Mesendoderm (in vitro differentiated cells): ENCODE measurements around the gene AQP2.

ENCODE experiments used
- DNase-seq: peaks from one replicate; pipeline ENCODE4 v3.0.0; 2013
- H2AK5ac ChIP-seq: 2 replicates; pipeline ENCODE4 v1.6.1; 2013; ENCODE audit warnings: low read length, inconsistent platforms
- H2BK120ac ChIP-seq: 2 replicates; pipeline ENCODE4 v1.6.1; 2013; ENCODE audit warnings: low read depth, mild to moderate bottlenecking, low read length, moderate library complexity, mixed read lengths
- H2BK15ac ChIP-seq: replicated peaks from 2 replicates; pipeline ENCODE4 v1.6.1; 2013; ENCODE audit warnings: low read depth, mild to moderate bottlenecking, moderate library complexity
- H2BK5ac ChIP-seq: 2 replicates; pipeline ENCODE4 v1.6.1; 2013; ENCODE audit warnings: low read length, inconsistent platforms
- H3K18ac ChIP-seq: 2 replicates; pipeline ENCODE4 v1.6.1; 2013; ENCODE audit warnings: mild to moderate bottlenecking, low read length, mixed read lengths
- H3K23ac ChIP-seq: one replicate; pipeline ENCODE4 v1.6.1; 2013; ENCODE audit warnings: low read length
- H3K27ac ChIP-seq: 2 replicates; pipeline ENCODE4 v1.5.1; 2013; ENCODE audit warnings: low read depth, mild to moderate bottlenecking, inconsistent platforms, low read length, moderate library complexity
- H3K27me3 ChIP-seq: 2 replicates; pipeline ENCODE4 v1.6.1; 2013; ENCODE audit warnings: low read length, control low read depth, mild to moderate bottlenecking, inconsistent platforms; ENCODE audit not compliant: insufficient read depth, poor library complexity
- H3K36me3 ChIP-seq: 2 replicates; pipeline ENCODE4 v1.6.1; 2013; ENCODE audit warnings: low read length, inconsistent platforms; ENCODE audit not compliant: control insufficient read depth, insufficient read depth
- H3K4ac ChIP-seq: one replicate; pipeline ENCODE4 v1.6.1; 2013; ENCODE audit warnings: low read depth, mild to moderate bottlenecking, low read length, moderate library complexity
- H3K4me1 ChIP-seq: 2 replicates; pipeline ENCODE4 v1.6.1; 2013; ENCODE audit warnings: low read depth, low read length, inconsistent platforms; ENCODE audit not compliant: control insufficient read depth
- H3K4me2 ChIP-seq: 2 replicates; pipeline ENCODE4 v1.6.1; 2013; ENCODE audit warnings: low read length
- H3K4me3 ChIP-seq: 2 replicates; pipeline ENCODE4 v1.5.1; 2013; ENCODE audit warnings: mild to moderate bottlenecking, low read length
- H3K56ac ChIP-seq: one replicate; pipeline ENCODE4 v1.6.1; 2013; ENCODE audit warnings: low read length
- H3K79me1 ChIP-seq: 2 replicates; pipeline ENCODE4 v1.6.1; 2013; ENCODE audit warnings: low read length, inconsistent platforms
- H3K79me2 ChIP-seq: 2 replicates; pipeline ENCODE4 v1.6.1; 2013; ENCODE audit warnings: mild to moderate bottlenecking, low read length; ENCODE audit not compliant: control insufficient read depth, insufficient read depth
- H3K9ac ChIP-seq: 2 replicates; pipeline ENCODE4 v1.6.1; 2013; ENCODE audit warnings: low read length, inconsistent platforms
- H4K5ac ChIP-seq: one replicate; pipeline ENCODE4 v1.6.1; 2013; ENCODE audit warnings: low read length
- H4K8ac ChIP-seq: one replicate; pipeline ENCODE4 v1.6.1; 2013; ENCODE audit warnings: low read depth, mild to moderate bottlenecking, control low read depth, low read length, moderate library complexity
- WGBS: extraction: QIAGEN DNeasy Blood & Tissue Kit; methylation state at CpG from one replicate; pipeline ENCODE4 v1.1.7; 2013; ENCODE audit warnings: low lambda C conversion rate, missing lambda C conversion rate; ENCODE audit not compliant: insufficient coverage; ENCODE audit errors: extremely low coverage; 5-methylcytosine and 5-hydroxymethylcytosine counted together

AQP2 gene

DNA sequence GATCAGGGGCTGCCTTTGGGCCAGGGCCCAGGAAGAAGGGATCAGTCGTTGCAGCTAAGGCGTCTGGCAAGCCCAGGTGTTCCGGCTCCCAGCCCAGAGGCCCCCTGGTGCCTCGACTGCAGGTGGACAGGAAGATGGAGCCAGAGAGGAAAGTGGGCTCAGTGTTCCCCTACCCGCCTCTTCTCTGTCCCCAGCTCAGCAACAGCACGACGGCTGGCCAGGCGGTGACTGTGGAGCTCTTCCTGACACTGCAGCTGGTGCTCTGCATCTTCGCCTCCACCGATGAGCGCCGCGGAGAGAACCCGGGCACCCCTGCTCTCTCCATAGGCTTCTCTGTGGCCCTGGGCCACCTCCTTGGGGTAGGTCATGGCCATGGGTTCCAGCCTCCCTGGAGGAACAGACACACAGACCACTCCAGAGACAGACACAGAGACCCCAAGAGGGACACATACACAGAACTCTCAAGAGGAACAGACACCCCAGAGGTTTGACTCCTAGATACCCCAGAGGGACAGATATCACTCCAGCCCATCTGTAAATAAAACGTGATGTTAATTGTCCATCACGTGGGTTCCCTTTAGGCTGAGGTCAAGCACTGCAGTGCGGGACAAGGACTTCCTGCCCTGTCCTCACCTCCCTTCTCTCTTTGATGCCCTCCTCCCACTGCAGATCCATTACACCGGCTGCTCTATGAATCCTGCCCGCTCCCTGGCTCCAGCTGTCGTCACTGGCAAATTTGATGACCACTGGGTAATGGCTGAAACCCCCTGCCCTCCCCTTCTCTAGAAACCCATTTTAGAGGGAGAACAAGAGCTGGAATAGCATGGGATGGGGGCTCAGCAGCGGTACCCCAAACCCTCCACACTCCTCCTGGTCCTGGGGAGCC is 3.7 kb downstream of the AQP2 start:
- no peak overlapping the region for H3K23ac ChIP-seq
- no peak overlapping the region for H3K9ac ChIP-seq
- no peak overlapping the region for H2BK15ac ChIP-seq
- H2BK120ac ChIP-seq = no peak overlapping the region
- WGBS = no CpG with 5 or more reads among the region's 21 CpGs
- H3K27ac ChIP-seq = no peak overlapping the region
- H3K79me2 ChIP-seq = no peaks in the 10 kb centered on the region
- H3K56ac ChIP-seq = no peak overlapping the region
- H4K8ac ChIP-seq = no peak overlapping the region
- H3K27me3 ChIP-seq = peaks cover 7% of the 10 kb centered on the region
- no peak overlapping the region for H2AK5ac ChIP-seq
- H3K4ac ChIP-seq = no peak overlapping the region
- H3K4me1 ChIP-seq = peaks cover 5% of the 10 kb centered on the region
- no peaks in the 10 kb centered on the region for H3K36me3 ChIP-seq
- DNase-seq = no peak
- no peak overlapping the region for H3K18ac ChIP-seq
- no peak overlapping the region for H2BK5ac ChIP-seq
- H3K4me3 ChIP-seq = no peak overlapping the region
- H3K4me2 ChIP-seq = no peak overlapping the region
- no peak overlapping the region for H4K5ac ChIP-seq
- no peaks in the 10 kb centered on the region for H3K79me1 ChIP-seq

DNA sequence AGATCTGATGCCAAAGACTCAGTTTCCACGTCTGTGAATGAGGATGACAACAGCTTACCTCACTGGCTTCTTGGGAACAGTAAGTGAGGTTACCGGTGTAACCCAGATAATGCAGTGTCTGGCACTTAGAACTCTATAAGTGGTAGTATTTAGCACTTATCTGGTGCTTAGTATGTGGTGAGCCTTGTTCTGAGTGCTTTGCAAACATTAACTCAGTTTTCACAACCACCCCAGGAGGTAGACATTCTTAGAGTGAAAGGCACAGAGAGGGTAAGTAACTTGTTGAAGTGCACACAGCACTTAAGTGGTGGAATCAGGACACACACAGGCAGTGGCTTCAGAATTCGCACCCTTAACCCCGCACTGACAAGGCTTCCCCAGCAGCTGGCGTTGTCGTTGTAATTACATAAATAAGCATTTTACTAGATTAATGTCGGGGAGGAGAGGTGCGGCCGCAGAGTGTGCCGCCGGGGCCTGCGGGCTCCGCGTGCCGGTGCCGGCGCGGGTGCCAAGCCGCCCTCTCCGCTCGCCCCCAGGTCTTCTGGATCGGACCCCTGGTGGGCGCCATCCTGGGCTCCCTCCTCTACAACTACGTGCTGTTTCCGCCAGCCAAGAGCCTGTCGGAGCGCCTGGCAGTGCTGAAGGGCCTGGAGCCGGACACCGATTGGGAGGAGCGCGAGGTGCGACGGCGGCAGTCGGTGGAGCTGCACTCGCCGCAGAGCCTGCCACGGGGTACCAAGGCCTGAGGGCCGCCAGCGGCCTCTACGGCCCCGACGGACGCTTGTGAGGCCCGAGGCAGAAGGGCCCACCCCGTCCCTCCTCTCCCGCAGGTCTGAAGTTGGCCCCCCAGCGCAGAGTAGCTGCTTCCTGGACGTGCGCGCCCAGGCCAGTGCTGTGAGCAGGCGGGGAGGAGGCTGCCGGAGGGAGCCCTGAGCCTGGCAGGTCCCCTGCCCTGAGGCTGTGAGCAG is 4.6 kb downstream of the AQP2 start:
- Histone ChIP-seq H4K8ac (no peak overlapping the region), H3K18ac (no peak overlapping the region), H2BK120ac (no peak overlapping the region), H3K36me3 (no peaks in the 10 kb centered on the region), H3K4me3 (no peak overlapping the region), H3K23ac (peak overlapping the region; percentile 45), H3K4ac (no peak overlapping the region), H3K79me1 (no peaks in the 10 kb centered on the region), H3K4me2 (peak overlapping the region; percentile 18), H4K5ac (no peak overlapping the region), H3K27me3 (peaks cover 14% of the 10 kb centered on the region), H2BK5ac (no peak overlapping the region), H3K79me2 (no peaks in the 10 kb centered on the region), H2BK15ac (no peak overlapping the region), H3K4me1 (peaks cover 5% of the 10 kb centered on the region), H3K27ac (no peak overlapping the region), H3K9ac (no peak overlapping the region), H2AK5ac (no peak overlapping the region), H3K56ac (peak overlapping the region; percentile 17)
- peak; percentile 65 for DNase-seq
- no CpG with 5 or more reads among the region's 53 CpGs for WGBS

DNA sequence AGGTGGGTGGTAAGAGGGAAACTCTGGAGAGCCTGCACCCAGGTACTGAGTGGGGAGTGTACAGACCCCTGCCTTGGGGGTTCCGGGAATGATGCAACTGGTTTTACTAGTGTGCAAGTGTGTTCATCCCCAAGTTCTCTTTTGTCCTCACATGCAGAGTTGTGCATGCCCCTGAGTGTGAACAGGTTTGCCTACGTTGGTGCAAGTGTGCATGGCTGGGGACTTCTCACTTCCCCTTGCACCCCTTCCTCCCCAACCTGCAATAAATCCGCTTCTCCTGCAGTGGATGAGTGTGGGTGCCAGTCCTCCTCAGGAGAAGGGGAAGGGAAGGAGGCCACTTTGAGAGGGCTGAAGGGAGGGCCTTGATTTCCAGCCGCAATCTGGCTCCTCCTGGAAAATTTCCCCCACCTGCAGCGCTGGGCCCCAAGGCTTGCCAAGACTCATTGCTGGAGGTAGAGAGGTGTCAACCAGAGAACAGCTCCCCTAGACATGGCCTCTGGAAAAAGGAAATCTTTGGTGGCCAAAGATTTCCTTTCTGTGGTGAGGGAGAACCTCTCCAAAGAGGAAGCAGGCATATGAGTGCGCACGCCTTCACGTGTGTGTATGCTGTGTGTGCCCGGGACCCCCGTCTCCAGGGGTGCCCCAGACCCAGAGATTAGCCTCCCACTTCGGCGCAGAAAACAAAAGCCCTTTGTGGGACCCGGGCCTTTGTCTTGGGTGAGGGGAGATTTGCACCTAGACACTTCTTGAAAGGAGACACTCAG is 5.5 kb downstream of the AQP2 start:
- WGBS = no CpG with 5 or more reads among the region's 13 CpGs
- Histone ChIP-seq H3K18ac (no peak overlapping the region), H3K36me3 (no peaks in the 10 kb centered on the region), H3K27me3 (peaks cover 24% of the 10 kb centered on the region), H3K4me1 (peaks cover 5% of the 10 kb centered on the region), H2BK15ac (no peak overlapping the region), H3K4ac (no peak overlapping the region), H3K23ac (no peak overlapping the region), H3K27ac (no peak overlapping the region), H2BK120ac (no peak overlapping the region), H4K5ac (no peak overlapping the region), H4K8ac (no peak overlapping the region), H3K79me2 (no peaks in the 10 kb centered on the region), H3K9ac (no peak overlapping the region), H2AK5ac (no peak overlapping the region), H3K56ac (no peak overlapping the region), H2BK5ac (no peak overlapping the region), H3K4me2 (no peak overlapping the region), H3K79me1 (no peaks in the 10 kb centered on the region), H3K4me3 (no peak overlapping the region)
- no peak for DNase-seq

DNA sequence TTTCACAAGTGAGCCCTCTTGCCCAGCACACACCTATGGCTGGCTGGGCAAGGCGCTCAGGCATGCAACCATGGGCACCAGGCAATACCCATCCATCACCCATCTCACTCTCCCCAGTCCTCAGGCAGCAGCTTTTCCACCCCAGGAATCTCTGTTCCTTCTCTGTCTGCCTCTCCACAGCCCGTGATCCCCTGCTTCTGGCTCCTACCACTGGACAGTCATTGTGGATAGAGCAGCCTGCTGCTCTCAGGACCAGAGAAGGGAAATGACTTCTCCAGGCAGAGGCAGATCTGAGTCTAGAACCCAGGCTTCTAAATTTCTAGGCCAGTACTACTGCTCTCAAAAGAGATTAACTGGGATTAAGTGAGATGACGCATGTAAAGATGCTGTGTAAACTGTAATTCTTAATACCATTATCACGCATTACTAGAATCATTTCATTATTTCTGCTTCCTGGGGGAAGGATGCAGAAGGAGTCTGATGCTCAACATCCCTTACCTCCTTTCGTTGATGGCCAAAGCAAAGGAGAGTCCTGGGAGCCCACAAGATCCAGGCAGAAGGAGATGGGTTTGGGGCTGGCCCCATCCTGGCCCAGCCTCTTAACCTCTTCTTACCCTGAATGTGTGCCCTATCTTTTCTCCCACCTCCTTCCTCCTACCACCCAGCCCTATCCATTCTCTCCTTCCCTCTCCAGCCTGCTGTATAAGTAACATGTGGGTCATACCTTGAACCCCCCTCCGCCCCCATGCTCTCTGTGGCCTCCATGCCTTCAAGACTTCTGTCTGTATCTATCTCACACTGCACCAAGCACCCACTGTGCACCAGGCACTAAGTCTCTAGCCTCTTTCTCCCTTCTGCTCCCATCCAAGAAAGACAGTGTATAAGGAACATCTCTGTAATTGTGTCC is 6.4 kb downstream of the AQP2 start:
- no peak overlapping the region for H3K27ac ChIP-seq
- no peak overlapping the region for H3K4me2 ChIP-seq
- no peak overlapping the region for H2BK15ac ChIP-seq
- H3K9ac ChIP-seq = no peak overlapping the region
- H2AK5ac ChIP-seq = no peak overlapping the region
- no peak for DNase-seq
- no peak overlapping the region for H3K18ac ChIP-seq
- no peak overlapping the region for H4K8ac ChIP-seq
- no peak overlapping the region for H4K5ac ChIP-seq
- H3K79me1 ChIP-seq = no peaks in the 10 kb centered on the region
- no peak overlapping the region for H3K4me3 ChIP-seq
- H3K4ac ChIP-seq = no peak overlapping the region
- H3K4me1 ChIP-seq = peaks cover 5% of the 10 kb centered on the region
- no peak overlapping the region for H3K23ac ChIP-seq
- H3K36me3 ChIP-seq = no peaks in the 10 kb centered on the region
- H2BK120ac ChIP-seq = no peak overlapping the region
- no peaks in the 10 kb centered on the region for H3K79me2 ChIP-seq
- H2BK5ac ChIP-seq = no peak overlapping the region
- no peak overlapping the region for H3K56ac ChIP-seq
- H3K27me3 ChIP-seq = peaks cover 28% of the 10 kb centered on the region
- WGBS = no CpG with 5 or more reads among the region's 6 CpGs

DNA sequence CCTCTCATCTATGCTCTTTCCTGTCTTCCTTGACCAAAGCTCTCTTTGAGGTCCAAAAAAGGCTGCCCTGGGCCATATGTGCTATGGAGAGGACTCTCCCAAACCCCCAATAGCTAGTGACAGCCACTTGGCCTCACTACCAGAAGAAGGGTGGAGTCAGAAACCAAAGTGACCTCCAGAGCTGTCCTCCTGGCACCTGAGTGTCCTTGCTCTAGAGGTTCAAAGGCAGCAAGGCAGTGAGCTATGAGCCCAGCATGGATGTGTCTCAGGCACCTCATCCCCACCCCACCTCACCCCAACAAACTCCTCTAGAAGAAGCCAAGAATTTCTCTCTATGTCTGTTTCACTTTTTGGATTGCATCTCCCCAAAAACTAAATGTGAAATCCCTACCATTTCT is 7.0 kb downstream of the AQP2 start:
- H3K9ac ChIP-seq = no peak overlapping the region
- H4K8ac ChIP-seq = no peak overlapping the region
- peaks cover 5% of the 10 kb centered on the region for H3K4me1 ChIP-seq
- H3K4me2 ChIP-seq = no peak overlapping the region
- no peak overlapping the region for H3K4me3 ChIP-seq
- H3K36me3 ChIP-seq = no peaks in the 10 kb centered on the region
- no peaks in the 10 kb centered on the region for H3K79me2 ChIP-seq
- no peak overlapping the region for H3K4ac ChIP-seq
- H3K27me3 ChIP-seq = peaks cover 31% of the 10 kb centered on the region
- no peak overlapping the region for H2BK15ac ChIP-seq
- no peak overlapping the region for H3K27ac ChIP-seq
- no peak overlapping the region for H2BK5ac ChIP-seq
- no peak overlapping the region for H2BK120ac ChIP-seq
- no peaks in the 10 kb centered on the region for H3K79me1 ChIP-seq
- no peak overlapping the region for H3K56ac ChIP-seq
- H2AK5ac ChIP-seq = no peak overlapping the region
- H3K18ac ChIP-seq = no peak overlapping the region
- no peak for DNase-seq
- H4K5ac ChIP-seq = no peak overlapping the region
- no peak overlapping the region for H3K23ac ChIP-seq
